Measurements from ENCODE around the gene RFXAP. TPM values are rescaled to one million over a fixed set of nuclear protein-coding genes. Genes with fewer than 3 reads are reported as not detected.
"Not testable (repeated sequence)": the region's sequence is repeated elsewhere in the genome, so short reads cannot be mapped to it uniquely, and the experiment has no call there.

RFXAP gene
- polyA plus RNA-seq, 1 donor from 2014 or later = 14.2 TPM

- TF ChIP-seq EZH2 (IDR thresholded peaks at IDR 0.05; ENCODE audit: borderline replicate concordance, insufficient read depth, low read length, poor library complexity, severe bottlenecking) (no peak), REST (IDR thresholded peaks at IDR 0.05; ENCODE audit: borderline replicate concordance) (no peak), EP300 (conservative IDR thresholded peaks at IDR 0.05; ENCODE audit: poor library complexity, severe bottlenecking) (no peak), SMC3 (conservative IDR thresholded peaks at IDR 0.05; ENCODE audit: poor library complexity) (no peak), TAF1 (IDR thresholded peaks at IDR 0.05; ENCODE audit: low read depth) (no peak), RAD21 (conservative IDR thresholded peaks at IDR 0.05) (no peak), MXI1 (conservative IDR thresholded peaks at IDR 0.05; ENCODE audit: poor library complexity, severe bottlenecking) (no peak), POLR2AphosphoS5 (IDR thresholded peaks at IDR 0.05) (no peak)
- TF ChIP-seq, protein P1, sequence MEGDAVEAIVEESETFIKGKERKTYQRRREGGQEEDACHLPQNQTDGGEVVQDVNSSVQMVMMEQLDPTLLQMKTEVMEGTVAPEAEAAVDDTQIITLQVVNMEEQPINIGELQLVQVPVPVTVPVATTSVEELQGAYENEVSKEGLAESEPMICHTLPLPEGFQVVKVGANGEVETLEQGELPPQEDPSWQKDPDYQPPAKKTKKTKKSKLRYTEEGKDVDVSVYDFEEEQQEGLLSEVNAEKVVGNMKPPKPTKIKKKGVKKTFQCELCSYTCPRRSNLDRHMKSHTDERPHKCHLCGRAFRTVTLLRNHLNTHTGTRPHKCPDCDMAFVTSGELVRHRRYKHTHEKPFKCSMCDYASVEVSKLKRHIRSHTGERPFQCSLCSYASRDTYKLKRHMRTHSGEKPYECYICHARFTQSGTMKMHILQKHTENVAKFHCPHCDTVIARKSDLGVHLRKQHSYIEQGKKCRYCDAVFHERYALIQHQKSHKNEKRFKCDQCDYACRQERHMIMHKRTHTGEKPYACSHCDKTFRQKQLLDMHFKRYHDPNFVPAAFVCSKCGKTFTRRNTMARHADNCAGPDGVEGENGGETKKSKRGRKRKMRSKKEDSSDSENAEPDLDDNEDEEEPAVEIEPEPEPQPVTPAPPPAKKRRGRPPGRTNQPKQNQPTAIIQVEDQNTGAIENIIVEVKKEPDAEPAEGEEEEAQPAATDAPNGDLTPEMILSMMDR (IDR thresholded peaks at IDR 0.05; ENCODE audit: poor library complexity, severe bottlenecking) = no peak
- Histone ChIP-seq H3K27ac (ENCODE audit: low read length) (no peak overlapping the region), H3K9ac (ENCODE audit: low read length) (no peak overlapping the region), H3K27me3 (ENCODE audit: insufficient read depth, low read depth, low read length) (no peaks in the 10 kb centered on the region), H3K79me2 (replicated peaks; ENCODE audit: insufficient read depth, low read length) (no peaks in the 10 kb centered on the region), H2AFZ (ENCODE audit: low read depth, low read length) (no peak overlapping the region), H4K20me1 (ENCODE audit: insufficient read depth) (no peaks in the 10 kb centered on the region), H3K9me2 (ENCODE audit: insufficient read depth, low read length) (no peaks in the 10 kb centered on the region), H3F3A (ENCODE audit: insufficient read depth, low read length, poor library complexity, severe bottlenecking) (no peaks in the 10 kb centered on the region), H3K4me2 (ENCODE audit: low read length) (no peak overlapping the region), H3K4me3 (ENCODE audit: low read length) (no peak overlapping the region), H3K36me3 (ENCODE audit: insufficient read depth, low read length) (no peaks in the 10 kb centered on the region), H3K9me3 (ENCODE audit: low read length) (no peaks in the 10 kb centered on the region)
Observed at GRCh38 chr13:36778083-36778671, 40.8 kb upstream of the RFXAP start.

- no peaks in the 10 kb centered on the region for H3K9me2 ChIP-seq (ENCODE audit: insufficient read depth, low read length)
- H3K79me2 ChIP-seq (replicated peaks; ENCODE audit: insufficient read depth, low read length) = no peaks in the 10 kb centered on the region
- H2AFZ ChIP-seq (ENCODE audit: low read depth, low read length) = no peak overlapping the region
- H3K9me3 ChIP-seq (ENCODE audit: low read length) = no peaks in the 10 kb centered on the region
- TF ChIP-seq TAF1 (IDR thresholded peaks at IDR 0.05; ENCODE audit: low read depth) (no peak), EP300 (conservative IDR thresholded peaks at IDR 0.05; ENCODE audit: poor library complexity, severe bottlenecking) (no peak), POLR2AphosphoS5 (IDR thresholded peaks at IDR 0.05) (no peak), MXI1 (conservative IDR thresholded peaks at IDR 0.05; ENCODE audit: poor library complexity, severe bottlenecking) (no peak), EZH2 (IDR thresholded peaks at IDR 0.05; ENCODE audit: borderline replicate concordance, insufficient read depth, low read length, poor library complexity, severe bottlenecking) (no peak), REST (IDR thresholded peaks at IDR 0.05; ENCODE audit: borderline replicate concordance) (no peak), SMC3 (conservative IDR thresholded peaks at IDR 0.05; ENCODE audit: poor library complexity) (no peak), RAD21 (conservative IDR thresholded peaks at IDR 0.05) (no peak)
- TF ChIP-seq, protein P1 (IDR thresholded peaks at IDR 0.05; ENCODE audit: poor library complexity, severe bottlenecking) = no peak
- H3K27ac ChIP-seq (ENCODE audit: low read length) = no peak overlapping the region
- no peak overlapping the region for H3K9ac ChIP-seq (ENCODE audit: low read length)
- H3F3A ChIP-seq (ENCODE audit: insufficient read depth, low read length, poor library complexity, severe bottlenecking) = no peaks in the 10 kb centered on the region
- H3K4me2 ChIP-seq (ENCODE audit: low read length) = no peak overlapping the region
- no peak overlapping the region for H3K4me3 ChIP-seq (ENCODE audit: low read length)
- H3K27me3 ChIP-seq (ENCODE audit: insufficient read depth, low read depth, low read length) = no peaks in the 10 kb centered on the region
- no peaks in the 10 kb centered on the region for H4K20me1 ChIP-seq (ENCODE audit: insufficient read depth)
- H3K36me3 ChIP-seq (ENCODE audit: insufficient read depth, low read length) = no peaks in the 10 kb centered on the region
Observed at GRCh38 chr13:36783890-36784289, 35.1 kb upstream of the RFXAP start.

DNA sequence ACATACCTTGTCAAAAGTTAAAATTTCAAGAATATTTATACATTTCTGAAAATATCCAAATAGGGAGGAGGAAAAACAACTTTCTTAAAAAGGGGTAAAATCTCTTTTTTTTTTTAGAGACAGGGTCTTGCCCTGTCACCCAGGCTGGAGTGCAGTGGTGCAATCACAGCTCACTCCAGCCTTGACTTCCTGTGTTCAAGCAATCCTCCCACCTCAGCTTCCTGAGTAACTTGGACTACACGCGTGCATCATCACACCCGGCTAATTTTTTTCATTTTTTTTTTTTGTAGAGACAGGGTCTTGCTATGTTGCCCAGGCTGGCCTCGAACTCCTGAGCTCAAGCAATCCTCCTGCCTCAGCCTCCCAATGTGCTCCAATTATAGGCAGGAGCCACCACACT is 32.8 kb upstream of the RFXAP start:
- H3K27ac ChIP-seq (ENCODE audit: low read length); H2AFZ ChIP-seq (ENCODE audit: low read depth, low read length); H3K4me3 ChIP-seq (ENCODE audit: low read length); H3K9me3 ChIP-seq (ENCODE audit: low read length); H3K4me2 ChIP-seq (ENCODE audit: low read length); H4K20me1 ChIP-seq (ENCODE audit: insufficient read depth); H3F3A ChIP-seq (ENCODE audit: insufficient read depth, low read length, poor library complexity, severe bottlenecking); H3K9ac ChIP-seq (ENCODE audit: low read length); H3K36me3 ChIP-seq (ENCODE audit: insufficient read depth, low read length); H3K79me2 ChIP-seq (replicated peaks; ENCODE audit: insufficient read depth, low read length); H3K9me2 ChIP-seq (ENCODE audit: insufficient read depth, low read length); H3K27me3 ChIP-seq (ENCODE audit: insufficient read depth, low read depth, low read length): not testable (repeated sequence)
